IMR-90 (cell line): ENCODE results near the gene CTBP2. TPM values are rescaled to one million over a fixed set of nuclear protein-coding genes. Genes with fewer than 3 reads are reported as not detected.

Experiments used
- ATAC-seq: fragments of 200-7000 bp; cut with Tn5 transposase; 2 replicates; pipeline ENCODE4 v1.9.1; 2020; ENCODE audit warnings: low read depth, mild to moderate bottlenecking, moderate library complexity
- BruUV-seq: library from RNA; stranded (reverse); fragments of 400-500 nt; replicated peaks from 2 replicates; lab custom pipeline; 2021; lab: Mats Ljungman, UMichigan
- CTCF ChIA-PET: fragments of 300-600 bp; formaldehyde crosslinking; extraction: SDS; loops from one replicate; lab custom pipeline; 2021; ENCODE audit warnings: antibody characterized with exemption; lab: Yijun Ruan, JAX
- POLR2A ChIA-PET: fragments of 300-600 bp; sonication (Branson Sonifier 250); formaldehyde crosslinking; loops from one replicate; lab custom pipeline; 2022; ENCODE audit warnings: antibody characterized with exemption; ENCODE audit not compliant: unreplicated experiment; lab: Charles Lee
- DNase-seq: peaks from one replicate; pipeline ENCODE4 v3.0.0; 2013
- H2AFZ ChIP-seq: replicated peaks from 2 replicates; pipeline ENCODE3; 2013; ENCODE audit warnings: low read length, mild to moderate bottlenecking; ENCODE audit not compliant: poor library complexity
- H2AK5ac ChIP-seq: 2 replicates; pipeline ENCODE4 v1.6.1; 2013; ENCODE audit warnings: low read depth, low read length, inconsistent platforms
- H2AK9ac ChIP-seq: replicated peaks from 2 replicates; pipeline ENCODE3; 2013; ENCODE audit warnings: mild to moderate bottlenecking, low read depth, low read length, moderate library complexity; ENCODE audit not compliant: poor library complexity
- H2BK120ac ChIP-seq: 2 replicates; pipeline ENCODE4 v1.6.1; 2013; ENCODE audit warnings: low read depth, low read length, inconsistent platforms
- H2BK15ac ChIP-seq: 3 replicates; pipeline ENCODE4 v1.6.1; 2013; ENCODE audit warnings: low read depth, low read length, inconsistent platforms
- H2BK20ac ChIP-seq: 2 replicates; pipeline ENCODE4 v1.6.1; 2013; ENCODE audit warnings: low read depth, mild to moderate bottlenecking, inconsistent platforms, low read length, moderate library complexity
- H2BK5ac ChIP-seq: 2 replicates; pipeline ENCODE4 v1.6.1; 2013; ENCODE audit warnings: mild to moderate bottlenecking, low read depth, low read length, inconsistent platforms; ENCODE audit not compliant: poor library complexity, severe bottlenecking
- H3K14ac ChIP-seq: replicated peaks from 2 replicates; pipeline ENCODE4 v1.6.1; 2013; ENCODE audit warnings: low read depth, low read length, inconsistent platforms
- H3K18ac ChIP-seq: 2 replicates; pipeline ENCODE4 v1.6.1; 2013; ENCODE audit warnings: low read depth, low read length, control low read depth
- H3K23ac ChIP-seq: 2 replicates; pipeline ENCODE4 v1.6.1; 2013; ENCODE audit warnings: low read depth, low read length, inconsistent platforms
- H3K27ac ChIP-seq: 2 replicates; pipeline ENCODE4 v1.5.1; 2013; ENCODE audit warnings: mild to moderate bottlenecking, control low read depth, low read length; ENCODE audit not compliant: insufficient read depth
- H3K27me3 ChIP-seq: 2 replicates; pipeline ENCODE4 v1.6.1; 2013; ENCODE audit warnings: low read length; ENCODE audit not compliant: control insufficient read depth, insufficient read depth
- H3K36me3 ChIP-seq: 2 replicates; pipeline ENCODE4 v1.6.1; 2013; ENCODE audit warnings: low read length, mixed read lengths; ENCODE audit not compliant: control insufficient read depth, insufficient read depth
- H3K4ac ChIP-seq: 2 replicates; pipeline ENCODE4 v1.6.1; 2013; ENCODE audit warnings: low read depth, low read length, inconsistent platforms
- H3K4me1 ChIP-seq: 2 replicates; pipeline ENCODE4 v1.6.1; 2013; ENCODE audit warnings: low read length, mixed read lengths; ENCODE audit not compliant: control insufficient read depth, insufficient read depth
- H3K4me2 ChIP-seq: 2 replicates; pipeline ENCODE4 v1.6.1; 2013; ENCODE audit warnings: low read depth, mild to moderate bottlenecking, control low read depth, low read length, moderate library complexity
- H3K4me3 ChIP-seq: 2 replicates; pipeline ENCODE4 v1.5.1; 2013; ENCODE audit warnings: low read depth, mild to moderate bottlenecking, control low read depth, low read length, moderate library complexity; ENCODE audit not compliant: insufficient read depth
- H3K56ac ChIP-seq: 2 replicates; pipeline ENCODE4 v1.6.1; 2013; ENCODE audit warnings: low read length, inconsistent platforms; ENCODE audit not compliant: insufficient read depth; ENCODE audit errors: extremely low read depth
- H3K79me1 ChIP-seq, 2 experiments: 2 replicates each; pipeline ENCODE4 v1.6.1; 2013; ENCODE audit warnings: low read length in 2 of 2, inconsistent platforms in 1 of 2, low read depth in 1 of 2
- H3K9ac ChIP-seq: 2 replicates; pipeline ENCODE4 v1.6.1; 2013; ENCODE audit warnings: low read depth, low read length, control low read depth
- H3K9me1 ChIP-seq: 2 replicates; pipeline ENCODE4 v1.6.1; 2013; ENCODE audit warnings: low read length, inconsistent platforms; ENCODE audit not compliant: insufficient read depth
- H3K9me3 ChIP-seq: 2 replicates; pipeline ENCODE4 v1.6.1; 2013; ENCODE audit warnings: low read length; ENCODE audit not compliant: control insufficient read depth, insufficient read depth
- H4K20me1 ChIP-seq: 2 replicates; pipeline ENCODE4 v1.6.1; 2013; ENCODE audit warnings: low read length, inconsistent platforms; ENCODE audit not compliant: insufficient read depth
- H4K5ac ChIP-seq: 2 replicates; pipeline ENCODE4 v1.6.1; 2013; ENCODE audit warnings: mild to moderate bottlenecking, low read depth, low read length, control low read depth
- H4K8ac ChIP-seq, 2 experiments: 2 replicates each; pipeline ENCODE4 v1.6.1; 2013; ENCODE audit warnings: low read depth in 2 of 2, low read length in 2 of 2, control low read depth in 1 of 2, inconsistent platforms in 1 of 2
- H4K91ac ChIP-seq: 2 replicates; pipeline ENCODE4 v1.6.1; 2013; ENCODE audit warnings: low read depth, low read length, inconsistent platforms; ENCODE audit not compliant: insufficient read depth
- BHLHE40 ChIP-seq: fragments of 150-350 bp; IDR thresholded peaks from 2 replicates; pipeline ENCODE4 v1.6.1; 2016; ENCODE audit warnings: mild to moderate bottlenecking, low read depth, low read length
- CEBPB ChIP-seq: IDR thresholded peaks from 2 replicates; pipeline ENCODE4 v1.6.1; 2012; ENCODE audit warnings: low read depth, low read length, improper control_type of control experiment
- CHD1 ChIP-seq: IDR thresholded peaks from 2 replicates; pipeline ENCODE4 v1.6.1; 2012; ENCODE audit warnings: low read depth, low read length, improper control_type of control experiment
- CTCF ChIP-seq: conservative IDR thresholded peaks from 2 replicates; pipeline ENCODE4 v1.5.1; 2012; ENCODE audit warnings: mild to moderate bottlenecking, low read depth, low read length, improper control_type of control experiment
- ELK1 ChIP-seq: fragments of 150-350 bp; IDR thresholded peaks from 2 replicates; pipeline ENCODE4 v1.6.1; 2016; ENCODE audit warnings: low read depth, mild to moderate bottlenecking, low read length, moderate library complexity, borderline replicate concordance
- FOS ChIP-seq: fragments of 150-350 bp; IDR thresholded peaks from 2 replicates; pipeline ENCODE4 v1.6.1; 2016; ENCODE audit warnings: low read depth, low read length
- MAZ ChIP-seq: IDR thresholded peaks from 2 replicates; pipeline ENCODE4 v1.6.1; 2012; ENCODE audit warnings: low read depth, mild to moderate bottlenecking, low read length, improper control_type of control experiment, moderate library complexity, borderline replicate concordance
- MXI1 ChIP-seq: IDR thresholded peaks from 2 replicates; pipeline ENCODE4 v1.6.1; 2012; ENCODE audit warnings: low read depth, mild to moderate bottlenecking, low read length, moderate library complexity, borderline replicate concordance
- NFE2L2 ChIP-seq: fragments of 150-350 bp; IDR thresholded peaks from 2 replicates; pipeline ENCODE4 v1.6.1; 2016; ENCODE audit warnings: low read depth, mild to moderate bottlenecking, low read length
- POLR2A ChIP-seq: IDR thresholded peaks from 2 replicates; pipeline ENCODE4 v1.6.1; 2012; ENCODE audit warnings: mild to moderate bottlenecking, low read depth, low read length
- RFX5 ChIP-seq: IDR thresholded peaks from 2 replicates; pipeline ENCODE4 v1.8.0; 2012; ENCODE audit warnings: low read depth, mild to moderate bottlenecking, low read length, moderate library complexity
- SMC3 ChIP-seq: fragments of 150-350 bp; IDR thresholded peaks from 2 replicates; pipeline ENCODE4 v1.6.1; 2016; ENCODE audit warnings: low read depth, mild to moderate bottlenecking, antibody characterized with exemption, low read length, moderate library complexity
- WGBS, 2 experiments: methylation state at CpG; one replicate each; pipeline versions ENCODE4 v1.1.5 to v1.1.7; 2013; ENCODE audit warnings: missing lambda C conversion rate in 2 of 2; ENCODE audit not compliant: insufficient read length in 1 of 2; ENCODE audit errors: extremely low coverage in 2 of 2; 5-methylcytosine and 5-hydroxymethylcytosine counted together
- dilution Hi-C: fragments of 300-500 bp; cut with HindIII; formaldehyde crosslinking; loops from one replicate; pipeline ENCODE4 v1.14.3; 2018; ENCODE audit warnings: low sequenced_read_pairs; ENCODE audit not compliant: unreplicated experiment
- in situ Hi-C: fragments of 300-500 bp; cut with MboI; formaldehyde crosslinking; loops from 3 replicates; pipeline ENCODE4 v1.14.3; 2019; ENCODE audit warnings: low sequenced_read_pairs, inconsistent platforms, mixed read lengths
- intact Hi-C: fragments of 100-400 bp; cut with micrococcal nuclease; formaldehyde crosslinking; loops from 2 replicates; pipeline ENCODE4 v1.10.0; 2022
- polyA plus RNA-seq, 3 experiments: library from polyadenylated mRNA; depleted of rRNA; stranded (reverse); fragments of >200 nt; gene quantifications; 2 replicates each; pipeline ENCODE4 v1.2.3, GENCODE V29; 2012; ENCODE audit warnings: low replicate concordance in 1 of 3
- total RNA-seq: library from RNA; depleted of rRNA; stranded (reverse); fragments of >200 nt; gene quantifications from 2 replicates; pipeline ENCODE4 v1.2.3, GENCODE V29; 2012
- TF ChIP-seq, protein P1 (sequence below): fragments of 150-350 bp; IDR thresholded peaks from 2 replicates; pipeline ENCODE4 v1.6.1; 2017; ENCODE audit warnings: mild to moderate bottlenecking, antibody characterized with exemption, low read length, low read depth

Gene CTBP2
- total and polyA plus RNA-seq, 2 of the 4 experiments (the other 2 are of a cell fraction), result 81.0 to 86.6 TPM

GRCh38 chr10:124990671-124991625, 169.4 kb downstream of the CTBP2 start:
- no peaks in the 10 kb centered on the region for H3K4me1 ChIP-seq
- dilution Hi-C loops (no loop called here), intact Hi-C loops (loop anchor here (5.0 to 10.0 kb wide), 2 partner anchors 351 to 724 kb away; partner anchors contain the start of gene EDRF1), in situ Hi-C loops (loop anchor here (25.0 kb wide), 1 partner anchor 454 kb away; no protein-coding TSS in a partner anchor)
- H3K36me3 ChIP-seq, result peaks cover 62% of the 10 kb centered on the region
- H3K18ac ChIP-seq, result no peak overlapping the region
- ChIA-PET POLR2A (no interaction called here), CTCF (interaction anchor here (1.1 kb wide), 1 partner anchor 9 kb away, joined by 3 read pairs; no protein-coding TSS in a partner anchor)
- DNase-seq, result no peak
- no peak overlapping the region for H3K14ac ChIP-seq
- no peak overlapping the region for H4K8ac ChIP-seq
- H3K9ac ChIP-seq, result no peak overlapping the region
- no peaks in the 10 kb centered on the region for H3K27me3 ChIP-seq
- H2BK20ac ChIP-seq, result no peak overlapping the region
- no peak overlapping the region for H2AK5ac ChIP-seq
- H3K56ac ChIP-seq, result no peak overlapping the region
- peak overlapping the region; percentile 52 for H2AK9ac ChIP-seq
- peaks cover 5% of the 10 kb centered on the region; the same call in 1 of the 2 replicates for H3K9me1 ChIP-seq
- H4K20me1 ChIP-seq, result peaks cover 23% of the 10 kb centered on the region
- no peak overlapping the region for H3K27ac ChIP-seq
- no peak overlapping the region for H3K4me2 ChIP-seq
- no peak overlapping the region for H2BK5ac ChIP-seq
- ATAC-seq, result no peak
- H4K5ac ChIP-seq, result no peak overlapping the region
- H3K4ac ChIP-seq, result no peak overlapping the region
- no peak overlapping the region for H4K91ac ChIP-seq
- H3K4me3 ChIP-seq, result no peak overlapping the region
- no peak overlapping the region for H2BK15ac ChIP-seq
- H3K79me1 ChIP-seq, result peaks cover 4 to 39% of the 10 kb centered on the region in 2 experiments; a peak in 3 of 4 replicates
- H3K23ac ChIP-seq, result no peak overlapping the region
- BruUV-seq, result no TSS peak
- no peak overlapping the region for H2BK120ac ChIP-seq
- WGBS, 2 experiments, result 100% methylated on average over 1 of the region's 14 CpGs; no CpG with 5 or more reads in 1 of the 2 experiments
- no peaks in the 10 kb centered on the region for H3K9me3 ChIP-seq
- no peak overlapping the region for H2AFZ ChIP-seq
- TF ChIP-seq MXI1 (no peak), CEBPB (no peak), CTCF (no peak), CHD1 (no peak), POLR2A (no peak), NFE2L2 (no peak), SMC3 (no peak), FOS (no peak), BHLHE40 (no peak), MAZ (no peak), RFX5 (no peak), ELK1 (no peak)
- TF ChIP-seq, protein P1, sequence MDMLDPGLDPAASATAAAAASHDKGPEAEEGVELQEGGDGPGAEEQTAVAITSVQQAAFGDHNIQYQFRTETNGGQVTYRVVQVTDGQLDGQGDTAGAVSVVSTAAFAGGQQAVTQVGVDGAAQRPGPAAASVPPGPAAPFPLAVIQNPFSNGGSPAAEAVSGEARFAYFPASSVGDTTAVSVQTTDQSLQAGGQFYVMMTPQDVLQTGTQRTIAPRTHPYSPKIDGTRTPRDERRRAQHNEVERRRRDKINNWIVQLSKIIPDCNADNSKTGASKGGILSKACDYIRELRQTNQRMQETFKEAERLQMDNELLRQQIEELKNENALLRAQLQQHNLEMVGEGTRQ, result no peak
